Osteoblast (primary cell): ENCODE data around the gene MAP3K20. TPM values are rescaled to one million over a fixed set of nuclear protein-coding genes. Genes with fewer than 3 reads are reported as not detected.

Source experiments
- DNase-seq: peaks from one replicate; pipeline ENCODE4 v3.0.0; 2011; ENCODE audit warnings: low spot score, mixed read lengths; ENCODE audit not compliant: insufficient read length; ENCODE audit errors: missing footprints
- H2AFZ ChIP-seq: 2 replicates; pipeline ENCODE4 v1.6.0; 2011; ENCODE audit warnings: mild to moderate bottlenecking, low read length
- H3K27ac ChIP-seq: 2 replicates; pipeline ENCODE4 v1.5.1; 2011; ENCODE audit warnings: mild to moderate bottlenecking, low read depth, low read length, moderate library complexity
- H3K27me3 ChIP-seq: 2 replicates; pipeline ENCODE4 v1.6.0; 2012; ENCODE audit warnings: mild to moderate bottlenecking, control low read depth, inconsistent platforms, low read length, moderate library complexity; ENCODE audit not compliant: insufficient read depth
- H3K36me3 ChIP-seq: 2 replicates; pipeline ENCODE4 v1.5.1; 2011; ENCODE audit warnings: mild to moderate bottlenecking, low read length, control low read depth, moderate library complexity; ENCODE audit not compliant: insufficient read depth
- H3K4me1 ChIP-seq: 2 replicates; pipeline ENCODE4 v1.5.1; 2011; ENCODE audit warnings: mild to moderate bottlenecking, low read length, control low read depth, moderate library complexity; ENCODE audit not compliant: insufficient read depth
- H3K4me2 ChIP-seq: 2 replicates; pipeline ENCODE4 v1.6.0; 2011; ENCODE audit warnings: mild to moderate bottlenecking, low read length; ENCODE audit not compliant: insufficient read depth
- H3K4me3 ChIP-seq: fragments of 200-600 bp; sonication (generic); 3 replicates; pipeline ENCODE4 v1.5.1; 2012; ENCODE audit warnings: mild to moderate bottlenecking, low read length, inconsistent platforms; ENCODE audit not compliant: insufficient read depth
- H3K79me2 ChIP-seq: 2 replicates; pipeline ENCODE4 v1.6.0; 2012; ENCODE audit warnings: mild to moderate bottlenecking, low read length, control low read depth, inconsistent platforms; ENCODE audit not compliant: insufficient read depth
- H3K9me3 ChIP-seq: 2 replicates; pipeline ENCODE4 v1.5.1; 2011; ENCODE audit warnings: low read depth, low read length, control low read depth
- H4K20me1 ChIP-seq: 2 replicates; pipeline ENCODE4 v1.6.0; 2012; ENCODE audit warnings: mild to moderate bottlenecking, low read length, control low read depth; ENCODE audit not compliant: insufficient read depth
- total RNA-seq: library from RNA; depleted of rRNA; stranded (reverse); fragments of >200 nt; gene quantifications from 2 replicates; pipeline ENCODE4 v1.2.3, GENCODE V29; 2012
- TF ChIP-seq, protein P1 (sequence below): IDR thresholded peaks from 2 replicates; pipeline ENCODE4 v1.5.1; 2011; ENCODE audit warnings: mild to moderate bottlenecking, low read depth, low read length, moderate library complexity; ENCODE audit errors: extremely low read depth

The MAP3K20 gene
- total RNA-seq, 1 donor: 56.1 TPM

DNA sequence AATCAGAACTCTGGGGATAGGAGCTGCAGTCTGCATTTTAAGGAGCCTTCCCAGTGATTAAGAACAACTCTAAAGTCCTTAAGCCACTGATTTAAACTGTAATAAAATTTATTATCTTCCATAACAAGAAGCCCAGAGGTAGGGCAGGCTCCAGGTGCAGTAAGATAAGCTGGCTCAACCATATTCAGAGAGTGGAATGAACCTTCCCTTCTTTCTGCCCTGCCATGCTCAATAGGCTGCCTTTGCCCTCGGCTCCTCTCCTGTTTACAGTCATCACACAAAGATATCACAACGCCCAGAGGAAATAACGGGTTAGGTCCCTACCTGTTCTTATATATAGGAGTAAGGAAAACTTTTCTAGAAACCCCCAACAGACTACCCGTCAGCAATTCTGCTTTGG lies 188.5 kb downstream of the MAP3K20 start:
- Histone ChIP-seq H3K79me2 (no peaks in the 10 kb centered on the region), H4K20me1 (no peaks in the 10 kb centered on the region)

DNA sequence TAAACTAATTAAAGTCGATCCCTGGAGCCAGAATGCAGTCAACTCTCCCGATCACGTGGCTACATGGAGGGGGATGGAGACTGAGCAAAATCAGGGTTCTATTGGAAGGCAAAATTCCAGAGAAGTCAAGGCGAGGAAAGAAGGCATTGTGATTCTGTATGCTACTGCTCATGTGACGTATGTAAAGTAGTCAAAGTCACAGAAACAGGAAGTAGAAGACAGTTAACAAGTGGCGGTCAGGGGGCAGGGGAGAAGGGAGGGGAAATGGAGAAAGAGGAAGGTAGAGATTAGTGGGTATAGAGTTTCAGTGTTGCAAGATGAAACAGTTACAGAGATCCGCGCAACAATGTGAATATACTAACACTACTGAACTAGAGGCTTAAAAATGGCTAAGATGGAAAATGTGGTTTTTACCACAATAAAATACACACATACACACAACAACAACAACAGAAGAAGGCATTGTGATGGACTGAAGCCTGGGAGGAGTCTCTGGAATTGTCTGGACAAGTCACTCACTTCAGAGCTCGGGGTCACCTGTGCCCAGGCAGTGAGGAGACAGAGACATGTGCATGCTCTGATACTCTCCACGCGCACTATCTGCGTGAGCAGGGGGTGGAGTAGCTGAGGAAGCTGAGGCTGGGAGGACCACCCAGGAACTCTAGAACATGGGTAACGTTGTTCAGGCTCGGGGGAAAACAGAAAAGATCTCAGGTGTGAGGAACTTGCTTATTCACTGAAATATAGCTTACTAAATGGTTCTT lies 189.1 kb downstream of the MAP3K20 start:
- Histone ChIP-seq H3K36me3 (peaks cover 23% of the 10 kb centered on the region), H2AFZ (no peak overlapping the region), H3K4me3 (no peak overlapping the region), H3K79me2 (no peaks in the 10 kb centered on the region), H3K27me3 (no peaks in the 10 kb centered on the region), H3K4me1 (no peaks in the 10 kb centered on the region), H4K20me1 (no peaks in the 10 kb centered on the region), H3K27ac (no peak overlapping the region), H3K4me2 (no peak overlapping the region), H3K9me3 (no peaks in the 10 kb centered on the region)
- TF ChIP-seq, protein P1, sequence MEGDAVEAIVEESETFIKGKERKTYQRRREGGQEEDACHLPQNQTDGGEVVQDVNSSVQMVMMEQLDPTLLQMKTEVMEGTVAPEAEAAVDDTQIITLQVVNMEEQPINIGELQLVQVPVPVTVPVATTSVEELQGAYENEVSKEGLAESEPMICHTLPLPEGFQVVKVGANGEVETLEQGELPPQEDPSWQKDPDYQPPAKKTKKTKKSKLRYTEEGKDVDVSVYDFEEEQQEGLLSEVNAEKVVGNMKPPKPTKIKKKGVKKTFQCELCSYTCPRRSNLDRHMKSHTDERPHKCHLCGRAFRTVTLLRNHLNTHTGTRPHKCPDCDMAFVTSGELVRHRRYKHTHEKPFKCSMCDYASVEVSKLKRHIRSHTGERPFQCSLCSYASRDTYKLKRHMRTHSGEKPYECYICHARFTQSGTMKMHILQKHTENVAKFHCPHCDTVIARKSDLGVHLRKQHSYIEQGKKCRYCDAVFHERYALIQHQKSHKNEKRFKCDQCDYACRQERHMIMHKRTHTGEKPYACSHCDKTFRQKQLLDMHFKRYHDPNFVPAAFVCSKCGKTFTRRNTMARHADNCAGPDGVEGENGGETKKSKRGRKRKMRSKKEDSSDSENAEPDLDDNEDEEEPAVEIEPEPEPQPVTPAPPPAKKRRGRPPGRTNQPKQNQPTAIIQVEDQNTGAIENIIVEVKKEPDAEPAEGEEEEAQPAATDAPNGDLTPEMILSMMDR: no peak
- DNase-seq: no peak

More for the DNA sequence above, 188.5 kb downstream of the MAP3K20 start:
- Histone ChIP-seq H3K27me3 (no peaks in the 10 kb centered on the region), H3K36me3 (peaks cover 28% of the 10 kb centered on the region), H2AFZ (no peak overlapping the region), H3K9me3 (no peaks in the 10 kb centered on the region), H3K4me1 (no peaks in the 10 kb centered on the region), H3K4me3 (no peak overlapping the region), H3K4me2 (no peak overlapping the region), H3K27ac (no peak overlapping the region)
- DNase-seq: no peak
- TF ChIP-seq, protein P1: no peak

DNA sequence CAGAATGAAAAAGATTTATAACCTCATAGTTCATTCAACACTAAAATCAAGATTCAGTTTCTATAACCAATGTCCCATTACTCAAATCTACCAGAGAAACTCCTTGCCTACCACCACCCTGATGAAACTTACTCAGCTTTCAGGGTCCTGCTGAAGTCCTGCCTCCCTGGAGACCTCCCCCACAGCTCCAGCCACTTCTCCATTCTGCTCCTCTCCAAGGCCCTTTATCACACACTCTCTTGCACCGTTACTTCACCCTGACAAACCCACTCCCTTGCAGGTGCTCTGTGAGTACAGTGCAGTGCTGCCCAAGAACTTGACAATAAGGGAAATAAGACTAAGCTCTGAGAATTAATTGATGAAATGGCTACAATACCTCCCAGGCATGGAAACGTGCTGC lies 195.5 kb downstream of the MAP3K20 start:
- no peak for DNase-seq
- no peak overlapping the region for H2AFZ ChIP-seq
- TF ChIP-seq, protein P1: no peak
- H3K27ac ChIP-seq: no peak overlapping the region
- H3K9me3 ChIP-seq: no peaks in the 10 kb centered on the region
- no peaks in the 10 kb centered on the region for H4K20me1 ChIP-seq
- H3K27me3 ChIP-seq: peaks cover 5% of the 10 kb centered on the region
- no peak overlapping the region for H3K4me3 ChIP-seq
- no peaks in the 10 kb centered on the region for H3K4me1 ChIP-seq
- no peaks in the 10 kb centered on the region for H3K36me3 ChIP-seq
- H3K4me2 ChIP-seq: no peak overlapping the region
- no peaks in the 10 kb centered on the region for H3K79me2 ChIP-seq

DNA sequence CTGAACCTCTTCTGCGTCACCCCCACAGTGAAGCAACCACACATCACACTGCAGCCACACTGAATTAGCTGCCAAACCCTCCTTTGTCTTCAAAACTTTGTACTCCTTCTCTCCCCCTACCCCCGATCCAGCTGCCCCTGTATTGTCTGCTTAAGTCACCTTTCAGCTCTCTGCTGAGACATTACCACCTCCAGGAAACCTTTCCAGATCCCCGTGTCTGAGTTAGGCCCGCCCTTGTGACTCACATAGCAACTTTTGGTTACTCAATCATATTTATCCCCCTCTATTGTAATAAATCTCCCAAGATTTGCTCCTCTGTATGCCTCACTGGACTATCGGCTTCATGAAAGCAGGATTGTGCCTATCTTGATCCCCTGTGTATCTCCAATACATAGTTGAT lies 196.2 kb downstream of the MAP3K20 start:
- H3K27me3 ChIP-seq: peaks cover 5% of the 10 kb centered on the region
- no peak overlapping the region for H3K27ac ChIP-seq
- H3K4me3 ChIP-seq: no peak overlapping the region
- TF ChIP-seq, protein P1: no peak
- no peak for DNase-seq
- H4K20me1 ChIP-seq: no peaks in the 10 kb centered on the region
- H3K4me1 ChIP-seq: no peaks in the 10 kb centered on the region
- no peak overlapping the region for H2AFZ ChIP-seq
- no peak overlapping the region for H3K4me2 ChIP-seq
- H3K9me3 ChIP-seq: no peaks in the 10 kb centered on the region
- H3K79me2 ChIP-seq: no peaks in the 10 kb centered on the region
- H3K36me3 ChIP-seq: no peaks in the 10 kb centered on the region
